Stomach (tissue), 4 donors: Measurements from ENCODE around the gene GPR17.

Source experiments
- POLR2AphosphoS5 ChIP-seq, 3 donors: sonication (generic); formaldehyde crosslinking; IDR thresholded peaks; one replicate each; pipeline ENCODE4 v1.6.1; 2016; ENCODE audit warnings: antibody characterized with exemption in 3 of 3
- TF ChIP-seq, protein P1 (sequence below), 7 experiments: fragments of 450-650 bp in 4 of 7; fragments of 200-600 bp in 3 of 7; sonication (generic) in 3 of 7; IDR thresholded peaks; one replicate each; pipeline ENCODE4 v1.5.1; 2016 to 2019; ENCODE audit warnings: antibody characterized with exemption in 7 of 7, control low read depth in 2 of 7, mild to moderate bottlenecking in 1 of 7

DNA sequence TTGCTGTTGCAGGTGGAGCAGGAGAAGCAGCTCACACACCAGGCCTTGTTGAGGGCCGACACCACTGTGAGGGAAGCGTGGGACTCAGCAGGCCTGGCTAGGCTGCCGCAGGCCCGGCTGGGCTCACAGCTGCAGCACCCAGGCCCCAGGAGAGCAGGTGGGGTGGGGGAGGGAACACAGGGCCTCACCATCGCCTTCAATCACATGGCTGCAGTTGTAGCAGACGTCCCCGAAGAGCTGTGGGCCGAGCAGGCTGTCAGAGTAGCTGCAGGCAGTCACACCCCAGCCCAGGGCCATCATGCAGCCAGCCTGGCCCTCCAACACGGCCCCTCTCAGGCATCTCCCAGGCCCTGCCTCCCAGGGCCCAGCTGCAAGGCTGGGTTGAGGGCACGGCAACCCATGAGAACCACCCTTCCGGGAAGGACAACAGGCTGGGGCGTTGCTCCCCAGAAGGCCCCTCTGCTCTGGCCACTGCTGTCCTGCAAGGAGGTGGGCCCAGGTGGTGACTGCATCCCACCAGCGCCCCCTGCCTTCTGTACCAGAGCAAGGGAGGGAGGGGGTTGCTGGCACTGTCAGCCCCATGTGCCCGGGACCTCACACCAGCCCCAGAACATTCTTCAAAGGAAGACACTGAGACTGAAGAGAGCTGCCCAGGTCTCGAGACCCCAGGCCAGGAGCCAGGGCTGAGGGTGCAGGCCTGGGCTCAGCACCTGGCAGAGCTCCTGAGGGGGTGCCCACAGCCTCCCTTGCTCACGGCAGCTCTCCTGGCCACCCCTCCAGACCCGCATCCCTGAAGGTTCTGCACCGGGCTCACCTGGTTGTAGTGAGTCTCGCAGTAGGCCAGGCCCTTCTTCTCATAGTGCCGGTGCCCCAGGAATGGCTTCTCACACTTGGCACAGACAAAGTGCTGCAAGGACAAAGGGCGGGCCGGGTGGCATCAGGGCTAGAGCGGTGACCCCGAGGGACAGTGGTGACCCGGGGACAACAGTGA, 5.6 kb upstream of the GPR17 start:
- no peak for TF ChIP-seq POLR2AphosphoS5 (IDR thresholded peaks at IDR 0.05)
- TF ChIP-seq, protein P1, sequence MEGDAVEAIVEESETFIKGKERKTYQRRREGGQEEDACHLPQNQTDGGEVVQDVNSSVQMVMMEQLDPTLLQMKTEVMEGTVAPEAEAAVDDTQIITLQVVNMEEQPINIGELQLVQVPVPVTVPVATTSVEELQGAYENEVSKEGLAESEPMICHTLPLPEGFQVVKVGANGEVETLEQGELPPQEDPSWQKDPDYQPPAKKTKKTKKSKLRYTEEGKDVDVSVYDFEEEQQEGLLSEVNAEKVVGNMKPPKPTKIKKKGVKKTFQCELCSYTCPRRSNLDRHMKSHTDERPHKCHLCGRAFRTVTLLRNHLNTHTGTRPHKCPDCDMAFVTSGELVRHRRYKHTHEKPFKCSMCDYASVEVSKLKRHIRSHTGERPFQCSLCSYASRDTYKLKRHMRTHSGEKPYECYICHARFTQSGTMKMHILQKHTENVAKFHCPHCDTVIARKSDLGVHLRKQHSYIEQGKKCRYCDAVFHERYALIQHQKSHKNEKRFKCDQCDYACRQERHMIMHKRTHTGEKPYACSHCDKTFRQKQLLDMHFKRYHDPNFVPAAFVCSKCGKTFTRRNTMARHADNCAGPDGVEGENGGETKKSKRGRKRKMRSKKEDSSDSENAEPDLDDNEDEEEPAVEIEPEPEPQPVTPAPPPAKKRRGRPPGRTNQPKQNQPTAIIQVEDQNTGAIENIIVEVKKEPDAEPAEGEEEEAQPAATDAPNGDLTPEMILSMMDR (IDR thresholded peaks at IDR 0.05): no peak
